ENCODE results near the gene SLC12A7.

SLC12A7 gene

GRCh38 chr5:1039210-1039548, 72.7 kb downstream of the SLC12A7 start:
- Histone ChIP-seq H3K4me3 (peak overlapping the region; percentile 76), H3K36me3 (ENCODE audit: insufficient read depth, low read length) (no peaks in the 10 kb centered on the region), H3K9ac (ENCODE audit: insufficient read length) (no peak overlapping the region), H3K27ac (peak overlapping the region; percentile 96), H3K9me3 (ENCODE audit: low read depth, low read length) (0 out of 2 replicates have a peak, but pooled peaks cover 5% of the 10 kb centered on the region)
- peak; percentile 92 for DNase-seq (ENCODE audit: low read depth, low spot score)
- peak; percentile 99 for TF ChIP-seq FOXP2 (optimal IDR thresholded peaks at IDR 0.05; ENCODE audit: control extremely low read depth, extremely low read length, insufficient read depth)
- TF ChIP-seq POLR2AphosphoS5 (IDR thresholded peaks at IDR 0.05; ENCODE audit: borderline replicate concordance, low read depth, low read length), result peak; percentile 62; the same call in 1 of the 2 replicates
- no peak for TF ChIP-seq EZH2 (IDR thresholded peaks at IDR 0.05)

- TF ChIP-seq FOXP2 (optimal IDR thresholded peaks at IDR 0.05; ENCODE audit: control extremely low read depth, extremely low read length, insufficient read depth), result no peak
- TF ChIP-seq EZH2 (IDR thresholded peaks at IDR 0.05), result no peak
- TF ChIP-seq POLR2AphosphoS5 (IDR thresholded peaks at IDR 0.05; ENCODE audit: borderline replicate concordance, low read depth, low read length), result 0 out of 2 replicates have a peak, but pooled peaks have one; percentile 15
- Histone ChIP-seq H3K4me3 (peak overlapping the region; percentile 76), H3K9me3 (ENCODE audit: low read depth, low read length) (0 out of 2 replicates have a peak, but pooled peaks cover 5% of the 10 kb centered on the region), H3K27ac (peak overlapping the region; percentile 96), H3K36me3 (ENCODE audit: insufficient read depth, low read length) (no peaks in the 10 kb centered on the region), H3K9ac (ENCODE audit: insufficient read length) (no peak overlapping the region)
- peak; percentile 80 for DNase-seq (ENCODE audit: low read depth, low spot score)
Measured at GRCh38 chr5:1038417-1039209, 73.2 kb downstream of the SLC12A7 start.

- no peaks in the 10 kb centered on the region for H3K36me3 ChIP-seq (ENCODE audit: insufficient read depth, low read length)
- H3K4me3 ChIP-seq, result peak overlapping the region; percentile 76; the same call in 1 of the 2 replicates
- no peak overlapping the region for H3K9ac ChIP-seq (ENCODE audit: insufficient read length)
Measured at GRCh38 chr5:1037671-1038416, 74.0 kb downstream of the SLC12A7 start.

GRCh38 chr5:1037123-1037670, 74.7 kb downstream of the SLC12A7 start:
- H3K9ac ChIP-seq (ENCODE audit: insufficient read length), result no peak overlapping the region
- H3K36me3 ChIP-seq (ENCODE audit: insufficient read depth, low read length), result no peaks in the 10 kb centered on the region
- no peak overlapping the region for H3K4me3 ChIP-seq
- DNase-seq (ENCODE audit: low read depth, low spot score), result no peak
- TF ChIP-seq EZH2 (IDR thresholded peaks at IDR 0.05), result no peak
- no peak for TF ChIP-seq FOXP2 (optimal IDR thresholded peaks at IDR 0.05; ENCODE audit: control extremely low read depth, extremely low read length, insufficient read depth)
- TF ChIP-seq POLR2AphosphoS5 (IDR thresholded peaks at IDR 0.05; ENCODE audit: borderline replicate concordance, low read depth, low read length), result no peak
- H3K27ac ChIP-seq, result no peak overlapping the region
- 0 out of 2 replicates have a peak, but pooled peaks cover 5% of the 10 kb centered on the region for H3K9me3 ChIP-seq (ENCODE audit: low read depth, low read length)

More at GRCh38 chr5:1037671-1038416, 74.0 kb downstream of the SLC12A7 start:
- H3K9me3 ChIP-seq (ENCODE audit: low read depth, low read length), result 0 out of 2 replicates have a peak, but pooled peaks cover 5% of the 10 kb centered on the region
- H3K27ac ChIP-seq, result peak overlapping the region; percentile 96
- DNase-seq (ENCODE audit: low read depth, low spot score), result no peak
- TF ChIP-seq FOXP2 (optimal IDR thresholded peaks at IDR 0.05; ENCODE audit: control extremely low read depth, extremely low read length, insufficient read depth) (no peak), POLR2AphosphoS5 (IDR thresholded peaks at IDR 0.05; ENCODE audit: borderline replicate concordance, low read depth, low read length) (no peak), EZH2 (IDR thresholded peaks at IDR 0.05) (no peak)

- Histone ChIP-seq H3K4me3 (no peak overlapping the region), H3K9me3 (ENCODE audit: low read depth, low read length) (0 out of 2 replicates have a peak, but pooled peaks cover 5% of the 10 kb centered on the region), H3K9ac (ENCODE audit: insufficient read length) (no peak overlapping the region), H3K27ac (no peak overlapping the region), H3K36me3 (ENCODE audit: insufficient read depth, low read length) (no peaks in the 10 kb centered on the region)
- TF ChIP-seq EZH2 (IDR thresholded peaks at IDR 0.05) (no peak), FOXP2 (optimal IDR thresholded peaks at IDR 0.05; ENCODE audit: control extremely low read depth, extremely low read length, insufficient read depth) (no peak), POLR2AphosphoS5 (IDR thresholded peaks at IDR 0.05; ENCODE audit: borderline replicate concordance, low read depth, low read length) (no peak)
- no peak for DNase-seq (ENCODE audit: low read depth, low spot score)
Measured at GRCh38 chr5:1036504-1037122, 75.2 kb downstream of the SLC12A7 start.

- H3K27ac ChIP-seq, result no peak overlapping the region
- TF ChIP-seq EZH2 (IDR thresholded peaks at IDR 0.05) (no peak), FOXP2 (optimal IDR thresholded peaks at IDR 0.05; ENCODE audit: control extremely low read depth, extremely low read length, insufficient read depth) (no peak), POLR2AphosphoS5 (IDR thresholded peaks at IDR 0.05; ENCODE audit: borderline replicate concordance, low read depth, low read length) (no peak)
- H3K4me3 ChIP-seq, result no peak overlapping the region
- no peak overlapping the region for H3K9ac ChIP-seq (ENCODE audit: insufficient read length)
- no peaks in the 10 kb centered on the region for H3K36me3 ChIP-seq (ENCODE audit: insufficient read depth, low read length)
- 0 out of 2 replicates have a peak, but pooled peaks cover 5% of the 10 kb centered on the region for H3K9me3 ChIP-seq (ENCODE audit: low read depth, low read length)
- no peak for DNase-seq (ENCODE audit: low read depth, low spot score)
Measured at GRCh38 chr5:1035421-1036405, 76.2 kb downstream of the SLC12A7 start.

GRCh38 chr5:1034986-1035385, 76.9 kb downstream of the SLC12A7 start:
- Histone ChIP-seq H3K27ac (no peak overlapping the region), H3K9me3 (ENCODE audit: low read depth, low read length) (no peaks in the 10 kb centered on the region), H3K36me3 (ENCODE audit: insufficient read depth, low read length) (no peaks in the 10 kb centered on the region), H3K9ac (ENCODE audit: insufficient read length) (no peak overlapping the region), H3K4me3 (no peak overlapping the region)
- DNase-seq (ENCODE audit: low read depth, low spot score), result no peak
- TF ChIP-seq FOXP2 (optimal IDR thresholded peaks at IDR 0.05; ENCODE audit: control extremely low read depth, extremely low read length, insufficient read depth) (no peak), EZH2 (IDR thresholded peaks at IDR 0.05) (no peak), POLR2AphosphoS5 (IDR thresholded peaks at IDR 0.05; ENCODE audit: borderline replicate concordance, low read depth, low read length) (no peak)

All from SK-N-MC (cell line).